ENCODE data around the gene CNRIP1. TPM values are rescaled to one million over a fixed set of nuclear protein-coding genes. Genes with fewer than 3 reads are reported as not detected.

The CNRIP1 gene
- total and polyA plus RNA-seq, 10 donors = 7.8 to 26.7 (median 19.1) TPM

GRCh38 chr2:68293024-68293423, 26.7 kb downstream of the CNRIP1 start:
- WGBS, 5 donors = 91 to 97% (median 95%) methylated on average over 4 of the region's 4 CpGs

GRCh38 chr2:68292108-68292710, 27.5 kb downstream of the CNRIP1 start:
- no peak overlapping the region for H3K4me3 ChIP-seq
- no peak overlapping the region for H3K27ac ChIP-seq
- DNase-seq = no peak
- peaks cover 0 to 26% (median 8%) of the 10 kb centered on the region in 6 donors for H3K4me1 ChIP-seq
- H3K27me3 ChIP-seq (replicated peaks in 1 of 7) = no peaks in the 10 kb centered on the region
- H3K9me3 ChIP-seq = no peaks in the 10 kb centered on the region
- TF ChIP-seq POLR2AphosphoS5 (IDR thresholded peaks at IDR 0.05) (no peak), CTCF (IDR thresholded peaks at IDR 0.05 in 8 of 11, conservative IDR thresholded peaks at IDR 0.05 in 3 of 11) (peak in 8 of 11 experiments; percentile 39 to 65 (median 56))
- intact Hi-C loops (cut with DNase I; ENCODE audit: low total_unique reads) = no loop called here
- 57 to 74% (median 70%) methylated on average over 3 of the region's 3 CpGs for WGBS, 5 donors
- no peaks in the 10 kb centered on the region for H3K36me3 ChIP-seq

More at GRCh38 chr2:68293024-68293423, 26.7 kb downstream of the CNRIP1 start:
- no peak overlapping the region for H3K4me3 ChIP-seq
- no peak overlapping the region for H3K27ac ChIP-seq
- H3K36me3 ChIP-seq = no peaks in the 10 kb centered on the region
- peaks cover 0 to 18% (median 8%) of the 10 kb centered on the region in 6 donors for H3K4me1 ChIP-seq
- no peak for DNase-seq
- H3K9me3 ChIP-seq = no peaks in the 10 kb centered on the region
- intact Hi-C loops (cut with DNase I; ENCODE audit: low total_unique reads) = no loop called here
- no peak for TF ChIP-seq POLR2AphosphoS5 (IDR thresholded peaks at IDR 0.05)
- TF ChIP-seq POLR2A (IDR thresholded peaks at IDR 0.05) = no peak
- TF ChIP-seq CTCF (IDR thresholded peaks at IDR 0.05 in 8 of 11, conservative IDR thresholded peaks at IDR 0.05 in 3 of 11) = no peak
- no peaks in the 10 kb centered on the region for H3K27me3 ChIP-seq (replicated peaks in 1 of 7)

GRCh38 chr2:68291314-68291713, 28.4 kb downstream of the CNRIP1 start:
- peaks cover 0 to 26% (median 8%) of the 10 kb centered on the region in 6 donors for H3K4me1 ChIP-seq
- H3K9me3 ChIP-seq = no peaks in the 10 kb centered on the region
- DNase-seq = no peak
- H3K27ac ChIP-seq = no peak overlapping the region
- no peak overlapping the region for H3K4me3 ChIP-seq
- TF ChIP-seq POLR2A (IDR thresholded peaks at IDR 0.05) (no peak), CTCF (IDR thresholded peaks at IDR 0.05 in 8 of 11, conservative IDR thresholded peaks at IDR 0.05 in 3 of 11) (no peak), POLR2AphosphoS5 (IDR thresholded peaks at IDR 0.05) (no peak)
- 68 to 79% (median 78%) methylated on average over 6 of the region's 6 CpGs for WGBS, 5 donors
- intact Hi-C loops (cut with DNase I; ENCODE audit: low total_unique reads) = no loop called here
- H3K36me3 ChIP-seq = no peaks in the 10 kb centered on the region
- no peaks in the 10 kb centered on the region for H3K27me3 ChIP-seq (replicated peaks in 1 of 7)

GRCh38 chr2:68290901-68291300, 28.8 kb downstream of the CNRIP1 start:
- no peak overlapping the region for H3K4me3 ChIP-seq
- no peak overlapping the region for H3K27ac ChIP-seq
- no peak for DNase-seq
- no peaks in the 10 kb centered on the region for H3K36me3 ChIP-seq
- TF ChIP-seq POLR2A (IDR thresholded peaks at IDR 0.05) = no peak
- TF ChIP-seq CTCF (IDR thresholded peaks at IDR 0.05 in 8 of 11, conservative IDR thresholded peaks at IDR 0.05 in 3 of 11) = no peak
- no peak for TF ChIP-seq POLR2AphosphoS5 (IDR thresholded peaks at IDR 0.05)
- peaks cover 0 to 23% (median 7%) of the 10 kb centered on the region in 6 donors for H3K4me1 ChIP-seq
- WGBS, 5 donors = 34 to 55% (median 37%) methylated on average over 5 of the region's 5 CpGs
- H3K27me3 ChIP-seq (replicated peaks in 1 of 7) = no peaks in the 10 kb centered on the region
- intact Hi-C loops (cut with DNase I; ENCODE audit: low total_unique reads) = no loop called here
- H3K9me3 ChIP-seq = no peaks in the 10 kb centered on the region

Measured in spleen (tissue), 11 donors.